GM19240 (cell line): ENCODE data around the gene DYNLT4.
"Not testable (repeated sequence)": the region's sequence is repeated elsewhere in the genome, so short reads cannot be mapped to it uniquely, and the experiment has no call there.

Source experiments
- DNase-seq: peaks from one replicate; pipeline ENCODE4 v3.0.0; 2011; ENCODE audit warnings: low spot score; ENCODE audit not compliant: insufficient read length

The DYNLT4 gene

DNA sequence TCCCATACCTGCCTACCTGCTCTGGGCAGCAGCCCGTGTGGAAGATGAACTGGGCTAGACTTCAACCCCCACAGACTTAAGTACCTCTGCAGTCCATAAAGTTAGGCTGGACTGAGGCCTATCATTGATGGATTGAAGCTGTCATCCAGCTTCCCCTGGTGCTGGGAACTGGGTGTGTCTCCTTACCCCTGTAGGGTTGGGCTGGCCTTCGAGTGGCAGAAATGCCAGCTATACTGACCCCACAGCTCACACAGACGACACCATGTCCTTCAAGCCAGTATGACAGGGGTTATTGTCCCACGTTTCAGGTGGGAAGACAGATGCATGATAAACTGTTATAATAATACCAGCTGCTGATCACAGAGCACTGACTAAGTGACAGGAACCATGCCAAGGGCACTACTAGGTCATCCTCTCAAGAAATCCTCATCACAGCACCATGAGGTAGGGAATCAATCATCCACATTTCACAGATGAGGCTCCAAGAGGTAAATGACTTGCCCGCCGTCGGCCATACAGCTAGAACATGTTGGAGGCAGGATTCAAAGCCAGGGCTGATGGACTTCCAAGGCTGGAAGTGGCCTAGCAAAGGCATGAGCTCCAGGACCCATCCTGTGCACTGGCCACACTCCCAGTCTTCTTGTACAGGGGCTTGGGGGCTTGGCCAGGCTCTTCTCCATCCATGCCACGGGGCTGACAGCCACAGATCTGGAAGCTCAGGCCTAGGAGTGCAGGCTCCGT lies 18.9 kb downstream of the DYNLT4 start, which contains the start of gene BEST4:
Gene BEST4, minus strand, starts transcription at position 51 of the 741 bp plus-strand sequence. CDS start 465 bp downstream, outside the sequence.
- DNase-seq: no peak

DNA sequence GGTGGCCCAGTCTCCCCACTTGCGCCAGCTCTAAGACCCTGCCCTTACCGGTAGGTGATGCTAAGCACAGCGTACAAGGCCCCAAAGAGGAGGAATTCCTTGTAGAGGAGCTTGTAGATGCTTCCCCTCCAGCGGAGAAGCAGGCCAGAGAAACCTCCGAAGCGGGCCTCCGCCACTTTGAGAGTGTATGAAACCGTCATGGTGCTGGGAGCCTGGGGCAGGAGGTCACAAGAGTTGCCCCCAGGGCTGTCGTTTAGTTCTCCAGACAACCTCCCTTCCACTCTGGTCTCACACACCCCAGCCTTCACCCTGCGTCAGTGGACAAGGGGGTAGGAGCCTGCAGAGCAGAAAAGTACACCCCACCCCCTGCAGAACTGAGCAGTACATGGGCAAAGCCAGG lies 19.6 kb downstream of the DYNLT4 start:
- no peak for DNase-seq

DNA sequence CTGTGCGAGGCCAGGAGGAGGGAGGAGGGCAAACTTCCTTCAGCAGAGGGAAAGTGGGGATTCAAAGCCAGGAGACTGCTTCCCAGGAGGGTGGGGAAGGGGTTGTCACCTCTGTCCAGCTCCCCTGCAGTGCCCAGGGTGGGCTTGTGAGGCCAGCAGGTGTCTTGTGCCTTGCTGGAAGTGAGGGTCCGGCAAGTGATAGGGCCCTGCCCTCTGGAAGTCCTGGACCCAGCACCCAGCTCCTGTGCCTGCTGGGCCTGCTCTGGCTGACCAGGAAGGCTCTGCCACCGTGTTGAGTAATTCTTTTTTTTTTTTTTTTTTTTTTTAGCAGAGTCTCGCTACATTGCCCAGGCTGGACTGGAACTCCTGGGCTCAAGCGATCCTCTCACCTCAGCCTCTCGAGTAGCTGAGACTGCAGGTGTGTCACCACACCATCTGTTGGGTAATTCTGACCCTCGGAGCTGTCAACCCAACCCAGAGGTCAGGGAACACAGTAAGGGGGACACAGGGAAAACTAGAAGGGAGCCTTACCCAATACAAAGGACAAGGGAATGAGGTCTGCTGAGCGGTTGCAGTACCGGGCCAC lies 20.2 kb downstream of the DYNLT4 start:
- DNase-seq: no peak

DNA sequence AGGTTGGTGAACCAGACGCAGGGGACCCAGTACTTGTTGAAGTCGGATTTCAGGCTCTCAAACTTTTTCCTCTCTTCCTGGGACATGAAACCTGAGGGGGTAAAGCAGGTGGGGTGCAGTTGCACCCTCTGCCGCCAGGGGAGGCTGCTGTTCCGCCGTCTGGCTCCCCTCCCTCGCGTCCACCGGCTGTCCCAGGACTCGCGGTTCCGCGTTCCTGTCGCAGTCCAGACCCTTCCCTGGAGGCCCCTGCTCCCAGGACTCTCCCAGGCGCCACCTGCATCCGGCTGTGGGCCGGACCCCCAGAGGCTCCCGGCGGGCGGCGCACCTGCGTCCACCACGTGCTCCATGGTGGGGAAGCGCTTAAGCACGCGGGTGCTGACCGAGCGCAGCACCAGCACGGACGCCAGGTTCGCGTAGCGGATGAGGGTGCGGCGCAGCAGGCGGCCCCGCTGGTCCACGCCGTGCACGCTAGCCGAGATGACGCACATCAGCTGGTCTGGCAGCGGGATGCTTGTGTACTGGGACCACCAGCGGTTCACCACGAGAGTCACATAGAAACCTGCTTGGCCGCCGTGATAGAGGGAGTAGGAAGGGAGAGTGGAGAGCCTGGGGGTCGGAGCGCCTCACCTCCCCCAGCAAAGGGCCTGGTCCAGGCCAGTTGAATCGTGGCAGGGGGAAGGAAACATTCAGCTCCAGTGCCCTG lies 20.9 kb downstream of the DYNLT4 start:
- DNase-seq: no peak

DNA sequence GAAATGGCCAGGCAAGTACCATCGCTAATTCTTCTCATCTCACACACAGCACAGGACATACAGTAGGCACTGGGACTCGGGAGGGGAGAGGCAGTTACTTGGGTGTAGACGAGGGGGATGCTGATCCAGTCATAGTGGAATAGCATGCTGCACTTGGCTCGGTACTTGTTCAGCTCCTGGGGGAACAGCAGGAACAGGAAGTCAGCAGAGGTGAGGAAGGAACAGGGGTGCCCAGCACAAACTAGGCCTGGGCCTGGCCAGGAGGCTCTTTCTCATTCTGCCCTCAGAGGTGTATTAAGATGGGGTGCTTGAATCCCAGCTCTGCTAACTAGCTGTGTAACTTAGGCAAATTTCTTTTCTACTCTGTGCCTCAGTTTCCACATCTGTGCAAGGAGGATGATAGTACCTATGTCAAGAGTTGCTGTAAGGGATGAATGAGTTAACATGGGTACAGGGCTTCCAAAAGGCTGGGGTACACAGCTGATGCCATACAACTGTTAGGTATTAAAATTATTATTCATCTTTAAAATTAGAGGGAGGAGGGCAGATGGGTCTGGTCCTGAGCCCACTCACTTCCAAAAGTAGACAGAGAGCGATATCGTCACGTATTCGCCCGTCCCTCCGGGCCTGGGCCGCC lies 21.5 kb downstream of the DYNLT4 start:
- no peak for DNase-seq

DNA sequence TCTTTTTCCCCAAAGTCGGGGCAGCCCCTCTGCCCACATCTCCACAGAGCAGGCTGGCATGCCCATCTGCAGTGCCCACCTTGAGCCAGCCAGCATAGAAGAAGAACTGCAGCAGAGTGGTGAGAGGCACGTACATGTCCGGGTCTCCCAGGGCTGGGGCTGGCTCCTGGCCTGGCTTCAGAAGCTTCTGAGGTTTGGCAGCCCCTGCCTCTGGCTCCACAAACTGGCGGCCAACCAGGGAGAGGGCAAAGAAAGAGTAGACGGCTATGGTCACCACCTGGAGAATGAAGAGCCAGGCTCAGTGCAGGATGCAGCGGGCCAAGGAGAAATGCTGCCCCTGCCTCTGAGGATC lies 22.1 kb downstream of the DYNLT4 start:
- no peak for DNase-seq

DNA sequence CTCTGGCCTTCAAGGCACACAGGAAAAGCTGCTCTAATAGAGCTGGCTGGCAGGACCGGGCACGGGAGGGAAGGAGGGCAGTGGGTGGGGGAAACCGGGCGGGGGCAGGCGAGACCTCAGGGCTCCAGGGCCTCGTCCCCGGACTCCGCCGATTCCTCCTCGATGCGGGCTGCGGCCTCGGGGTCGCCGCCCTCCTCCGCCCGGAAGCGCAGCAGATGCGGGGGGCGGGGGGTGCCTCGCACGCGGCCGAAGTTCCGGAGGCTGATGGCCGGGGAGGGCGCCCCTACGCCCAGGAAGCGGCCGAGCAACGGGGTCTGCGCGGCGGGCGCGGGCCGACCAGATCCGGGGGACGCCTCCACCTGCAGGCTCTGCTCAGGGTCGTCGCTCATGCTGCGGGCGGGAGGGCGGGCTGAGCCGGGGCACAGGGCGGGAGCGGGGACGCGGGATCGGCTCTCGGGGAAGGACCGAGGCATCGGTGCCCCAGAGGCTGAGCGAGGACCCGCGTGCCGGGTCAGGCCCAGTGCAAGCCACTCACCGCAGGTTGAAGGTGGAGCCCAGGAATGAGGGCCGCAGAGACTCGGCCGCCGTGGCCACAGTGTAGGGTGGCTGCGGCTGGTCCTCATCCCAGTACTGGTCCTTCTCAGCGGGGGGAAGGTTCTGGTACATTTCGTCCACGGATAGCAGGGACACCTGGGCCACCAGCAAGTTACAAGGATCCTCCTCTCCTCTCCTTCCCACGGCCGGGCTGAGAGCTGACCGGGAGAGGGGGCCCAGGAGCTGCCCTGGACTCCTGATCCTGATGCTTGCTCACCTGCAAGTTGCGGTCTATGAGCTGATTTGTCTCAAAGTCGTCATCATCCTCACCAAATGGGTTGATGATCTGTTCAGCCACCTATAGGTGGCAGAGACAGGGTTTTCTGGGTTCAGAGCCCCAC lies 22.8 kb downstream of the DYNLT4 start:
- no peak for DNase-seq

DNA sequence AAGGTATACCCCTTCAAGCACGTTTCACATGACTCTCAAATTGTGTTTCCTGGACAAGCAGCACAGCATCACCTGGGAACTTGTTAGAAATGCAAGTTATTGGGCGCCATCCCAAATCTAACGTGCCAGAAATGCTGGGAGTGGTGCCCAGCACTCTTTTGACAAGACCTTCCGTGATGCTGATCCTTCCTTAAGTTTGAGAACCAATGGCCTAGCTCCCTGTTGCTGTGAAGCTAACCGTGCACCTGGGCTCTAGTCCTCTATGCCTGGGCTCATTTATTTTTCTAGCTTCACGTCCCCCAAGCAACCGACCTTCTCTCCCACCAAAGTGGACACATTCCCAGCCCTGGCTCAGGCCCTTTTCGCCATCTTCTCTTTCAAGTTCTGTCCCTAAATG lies 23.5 kb downstream of the DYNLT4 start:
- no peak for DNase-seq

DNA sequence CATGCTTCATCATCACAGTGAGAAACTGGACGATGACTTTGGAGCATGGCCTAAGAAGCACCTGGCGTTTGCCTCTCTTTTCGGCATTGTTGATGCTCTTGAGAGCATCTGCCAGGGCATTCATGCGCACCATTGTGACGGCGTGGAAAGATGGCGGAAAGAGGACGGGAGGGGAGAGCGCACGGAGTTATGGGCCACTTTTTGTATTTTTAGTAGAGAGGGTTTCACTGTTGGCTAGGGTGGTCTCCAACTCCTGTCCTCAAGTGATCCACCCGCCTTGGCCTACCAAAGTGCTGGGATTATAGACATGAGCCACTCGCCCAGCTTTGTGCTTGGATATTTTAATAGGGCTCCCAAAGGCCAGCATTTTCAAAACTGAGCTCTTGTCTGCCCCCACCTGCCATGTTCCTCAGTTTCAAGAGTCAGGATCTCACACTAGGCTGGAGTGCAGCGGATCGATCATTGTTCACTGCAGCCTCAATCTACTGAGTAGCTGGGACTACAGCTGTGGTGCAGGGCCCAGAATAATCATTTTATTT lies 26.5 kb downstream of the DYNLT4 start:
- no peak for DNase-seq

DNA sequence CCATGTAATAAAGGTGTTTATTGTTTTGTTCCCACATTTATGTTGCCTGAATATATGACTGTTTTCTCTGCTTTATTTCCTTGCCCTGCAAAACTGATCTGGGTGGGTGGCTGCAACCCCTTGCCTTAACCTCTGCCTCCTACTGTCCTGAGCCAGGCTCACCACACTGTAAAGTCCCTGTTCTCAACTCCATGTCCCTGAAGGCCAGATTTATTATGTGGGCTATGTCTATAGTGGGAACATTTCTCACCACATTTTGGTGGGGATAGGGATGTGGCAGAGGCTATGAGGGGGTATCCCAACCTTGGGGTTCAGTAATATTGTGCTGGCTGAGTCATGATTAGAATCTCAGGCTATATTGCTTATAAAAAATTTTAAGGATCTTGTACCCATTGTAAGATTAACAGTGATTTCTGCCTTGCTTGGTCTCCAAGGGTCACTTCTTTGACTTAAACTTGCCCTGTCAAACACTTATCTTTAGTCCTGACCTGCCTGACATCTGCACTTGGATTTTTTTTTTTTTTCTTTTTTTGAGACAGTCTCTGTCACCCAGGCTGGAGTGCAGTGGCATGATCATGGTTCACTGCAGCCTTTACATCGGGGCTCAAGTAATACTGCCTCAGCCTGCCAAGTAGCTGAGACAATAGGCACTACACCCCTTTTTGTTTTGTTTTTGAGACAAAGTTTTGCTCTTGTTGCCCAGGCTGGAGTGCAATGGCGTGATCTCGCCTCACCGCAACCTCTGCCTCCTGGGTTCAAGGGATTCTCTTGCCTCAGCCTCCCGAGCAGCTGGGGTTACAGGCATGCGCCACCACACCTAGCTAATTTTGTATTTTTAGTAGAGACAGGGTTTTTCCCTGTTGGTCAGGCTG lies 28.2 kb downstream of the DYNLT4 start:
- no peak for DNase-seq

DNA sequence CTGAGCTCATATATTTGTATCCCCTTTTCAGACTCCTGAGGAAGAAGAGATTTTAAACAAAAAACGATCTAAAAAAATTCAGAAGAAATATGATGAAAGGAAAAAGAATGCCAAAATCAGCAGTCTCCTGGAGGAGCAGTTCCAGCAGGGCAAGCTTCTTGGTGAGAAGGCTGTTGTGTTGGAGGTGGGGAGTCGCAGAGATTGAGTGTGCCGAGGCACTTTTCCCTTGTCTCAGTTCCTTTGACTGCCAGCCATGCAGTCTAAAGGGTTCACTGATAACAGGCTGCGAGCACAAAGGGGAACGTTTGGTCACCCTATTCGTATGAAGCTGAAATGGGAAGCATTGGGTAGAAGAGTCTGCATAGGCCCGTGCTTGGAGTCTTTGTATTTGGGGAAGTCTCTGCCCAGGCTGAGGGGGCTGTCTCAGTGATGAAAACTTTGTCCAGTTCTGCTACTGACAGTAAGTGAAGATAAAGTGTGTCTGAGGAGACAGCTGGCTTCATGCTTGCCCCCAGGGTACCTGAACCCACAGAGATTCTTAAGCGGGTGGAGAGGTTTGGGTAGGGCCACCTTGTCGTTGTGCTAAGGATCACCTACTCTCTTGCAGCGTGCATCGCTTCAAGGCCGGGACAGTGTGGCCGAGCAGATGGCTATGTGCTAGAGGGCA lies 29.0 kb downstream of the DYNLT4 start:
- DNase-seq: no peak

DNA sequence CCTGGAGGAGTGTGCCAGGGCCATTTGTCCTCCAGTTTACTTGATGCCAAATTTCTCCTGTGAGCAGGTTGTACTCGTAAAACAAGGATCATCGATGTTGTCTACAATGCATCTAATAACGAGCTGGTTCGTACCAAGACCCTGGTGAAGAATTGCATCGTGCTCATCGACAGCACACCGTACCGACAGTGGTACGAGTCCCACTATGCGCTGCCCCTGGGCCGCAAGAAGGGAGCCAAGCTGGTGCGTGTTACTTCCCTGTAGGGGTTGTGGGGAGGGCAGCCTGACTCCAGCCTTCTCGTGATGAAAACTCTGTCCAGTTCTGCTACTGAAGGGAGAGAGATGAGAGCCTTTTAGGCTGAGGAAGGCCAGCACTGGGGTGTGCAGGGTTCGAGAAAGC lies 29.6 kb downstream of the DYNLT4 start:
- no peak for DNase-seq

DNA sequence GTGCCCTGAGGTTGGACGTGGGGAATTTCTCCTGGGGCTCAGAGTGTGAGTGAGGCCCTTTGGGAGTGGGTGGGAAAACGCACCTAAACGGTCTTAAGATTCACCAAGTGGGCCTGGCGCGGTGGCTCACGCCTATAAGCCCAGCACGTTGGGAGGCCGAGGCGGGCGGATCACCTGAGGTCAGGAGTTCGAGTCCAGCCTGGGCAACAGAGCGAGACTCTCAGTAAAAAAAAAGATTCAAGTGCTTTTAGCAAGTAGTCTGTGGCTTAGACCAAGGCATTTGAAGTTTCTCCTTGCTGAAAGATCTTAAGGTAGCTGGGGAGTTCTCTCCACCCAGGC lies 30.5 kb downstream of the DYNLT4 start:
- no peak for DNase-seq

DNA sequence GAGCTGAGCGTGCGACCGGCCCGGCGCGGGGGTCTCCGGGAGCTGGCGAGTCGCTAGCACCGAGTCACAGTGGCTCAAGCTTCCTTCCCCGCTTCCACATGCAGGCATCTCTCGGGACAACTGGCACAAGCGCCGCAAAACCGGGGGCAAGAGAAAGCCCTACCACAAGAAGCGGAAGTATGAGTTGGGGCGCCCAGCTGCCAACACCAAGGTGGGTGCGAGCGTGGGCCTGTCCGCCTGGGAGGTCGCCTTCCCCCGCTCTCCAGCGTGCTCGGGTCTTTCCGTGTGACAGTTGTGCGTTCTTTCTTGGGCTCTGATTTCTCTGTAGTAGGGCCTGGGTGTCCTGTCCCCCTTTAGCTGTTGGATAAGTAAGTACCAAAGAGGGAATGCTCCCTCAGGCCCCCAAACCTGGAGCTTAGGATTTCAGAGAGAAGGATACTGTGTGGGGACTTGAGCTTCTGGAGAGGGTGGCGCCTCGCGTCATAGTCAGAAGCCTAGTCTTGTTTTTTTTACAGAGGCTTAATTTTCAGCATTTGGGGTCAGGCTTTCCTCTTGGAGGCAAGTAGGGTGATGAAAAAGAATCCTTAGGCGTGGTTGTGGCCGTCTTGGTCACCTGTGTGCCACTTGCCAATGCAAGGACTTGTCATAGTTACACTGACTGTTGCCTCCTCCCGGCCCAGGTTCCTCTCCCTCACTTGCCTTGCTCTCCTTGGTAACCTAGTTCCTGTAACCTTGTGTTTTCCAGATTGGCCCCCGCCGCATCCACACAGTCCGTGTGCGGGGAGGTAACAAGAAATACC lies 31.0 kb downstream of the DYNLT4 start:
- no peak for DNase-seq

DNA sequence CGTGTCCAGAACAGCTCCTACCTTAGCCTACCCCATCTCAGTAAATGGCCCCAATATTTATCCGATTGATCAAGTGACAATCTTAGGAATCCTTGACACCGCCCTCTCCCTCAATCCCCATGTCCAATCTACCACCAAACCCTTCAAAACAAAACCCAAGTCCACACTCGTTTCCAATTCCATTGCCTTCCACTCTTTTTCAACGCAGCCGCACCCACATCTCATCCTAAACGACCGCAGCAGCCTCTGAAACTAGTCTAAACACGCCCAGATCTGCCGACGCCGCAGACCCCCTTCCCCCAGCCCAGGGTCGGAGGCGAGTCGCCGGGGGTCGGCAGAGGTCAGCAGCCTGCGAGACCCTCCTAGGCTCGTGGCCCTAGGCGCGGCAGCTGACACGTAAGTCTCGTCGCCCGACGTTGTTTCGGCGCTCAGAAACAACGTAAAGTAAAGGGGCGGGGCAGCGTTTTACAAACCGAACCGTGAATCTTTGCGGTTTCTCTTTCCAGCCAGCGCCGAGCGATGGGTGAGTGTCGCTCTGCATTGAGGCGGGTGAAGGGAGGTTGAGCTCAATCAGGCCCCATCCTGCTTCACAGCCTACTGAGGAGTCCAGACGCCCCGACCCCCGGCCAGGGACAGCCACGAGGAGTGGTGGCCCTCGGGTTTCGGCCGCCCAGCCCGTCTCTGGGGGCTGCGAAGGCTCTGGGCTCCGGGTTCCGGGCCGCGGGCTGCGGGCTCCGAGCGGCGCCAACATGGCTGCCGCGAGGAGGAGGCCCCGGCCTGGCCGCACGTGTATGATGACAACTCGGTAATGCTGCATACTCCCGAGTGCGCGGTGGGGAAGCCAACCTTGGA lies 31.8 kb downstream of the DYNLT4 start, which contains the start of gene RPS8:
Gene RPS8, plus strand, starts transcription at position 463 of the 852 bp plus-strand sequence. Its CDS starts 57 bp downstream, at position 520.
- peak; percentile 61 for DNase-seq

DNA sequence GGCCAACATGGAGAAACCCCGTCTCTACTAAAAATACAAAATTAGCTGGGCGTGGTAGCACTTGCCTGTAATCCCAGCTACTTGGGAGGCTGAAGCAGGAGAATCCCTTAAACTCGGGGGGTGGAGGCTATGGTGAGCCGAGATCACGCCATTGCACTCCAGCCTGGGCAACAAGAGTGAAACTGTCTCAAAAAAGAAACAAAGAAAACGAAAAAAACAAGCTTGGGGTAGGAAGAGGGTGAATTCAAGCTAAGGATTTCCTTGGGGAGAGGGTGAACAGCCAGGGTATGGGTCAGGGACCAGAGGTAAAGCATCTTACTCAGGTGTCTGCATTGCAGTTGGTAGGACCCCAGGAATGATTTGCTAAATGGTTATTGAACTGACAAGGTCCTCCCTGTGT lies 40.7 kb downstream of the DYNLT4 start:
- DNase-seq: not testable (repeated sequence)

DNA sequence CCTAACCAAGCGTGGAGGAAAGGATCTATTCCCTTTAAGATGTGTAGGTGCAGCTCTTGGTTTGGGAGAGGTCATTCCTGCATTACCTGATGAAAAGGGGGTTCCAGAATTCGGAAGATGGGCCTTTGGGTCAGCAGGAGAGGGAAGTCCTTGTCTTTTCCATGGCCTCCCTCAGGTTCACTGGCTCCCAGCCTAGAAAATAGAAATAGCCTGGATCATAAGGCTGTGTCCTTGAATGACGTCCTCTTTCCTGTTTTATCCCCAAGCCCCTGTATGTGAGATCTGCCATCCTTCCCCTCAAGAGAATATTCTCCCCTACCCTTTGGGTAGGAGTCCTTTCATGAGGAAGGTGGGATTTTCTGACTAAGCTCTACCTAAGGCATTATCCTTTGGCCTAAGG lies 46.3 kb downstream of the DYNLT4 start:
- no peak for DNase-seq

DNA sequence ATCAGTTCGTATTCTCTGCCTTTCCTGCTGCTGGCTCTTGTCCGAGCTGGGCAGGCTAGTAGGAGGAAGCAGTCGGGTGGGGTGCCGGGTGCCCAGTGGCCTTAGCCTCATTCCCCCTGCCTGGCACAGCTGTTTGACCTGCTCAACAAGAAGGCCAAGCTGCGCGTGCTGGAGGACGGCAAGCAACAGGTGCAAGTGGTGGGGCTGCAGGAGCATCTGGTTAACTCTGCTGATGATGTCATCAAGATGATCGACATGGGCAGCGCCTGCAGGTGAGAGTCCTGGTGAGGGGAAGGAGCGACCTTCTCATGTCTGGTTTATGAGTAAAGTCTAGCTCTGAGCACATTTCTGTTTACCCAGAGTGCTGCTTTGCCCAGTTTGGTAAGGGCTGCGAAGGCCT lies 48.1 kb downstream of the DYNLT4 start:
- no peak for DNase-seq
